ENCODE data around the gene NR5A2.

NR5A2 gene

DNA sequence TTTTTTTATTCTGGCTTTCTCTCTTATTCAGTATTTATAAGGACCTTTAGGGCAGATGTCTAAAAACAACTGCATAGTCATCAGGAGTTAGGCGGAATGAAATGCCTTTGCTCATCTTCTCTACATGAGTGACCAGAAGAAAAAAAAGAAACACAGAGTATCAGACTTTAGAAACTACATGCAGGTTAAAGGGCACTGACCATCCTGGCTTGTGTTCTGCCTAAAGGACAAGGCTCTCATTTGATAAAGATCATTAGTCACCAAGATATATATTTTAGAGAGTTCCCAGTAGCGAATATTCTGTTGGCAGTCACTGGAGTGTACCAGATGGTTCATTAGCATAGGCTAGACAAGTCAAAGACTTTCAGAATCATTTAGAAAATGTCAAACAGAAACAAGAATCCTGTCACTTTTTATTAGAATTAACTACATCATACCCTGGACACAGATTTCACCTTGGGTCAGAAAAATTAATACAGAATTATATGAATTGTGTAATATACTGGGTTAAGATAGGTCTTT is 145.6 kb downstream of the NR5A2 start:
- CTCF ChIA-PET = no interaction called here
- TF ChIP-seq TARDBP (IDR thresholded peaks at IDR 0.05) (no peak), LEF1 (IDR thresholded peaks at IDR 0.05; ENCODE audit: borderline replicate concordance) (no peak), CTBP1 (IDR thresholded peaks at IDR 0.05; ENCODE audit: borderline replicate concordance) (no peak), FOXA1 (IDR thresholded peaks at IDR 0.05) (no peak), ARNT (IDR thresholded peaks at IDR 0.05) (no peak), BHLHE40 (IDR thresholded peaks at IDR 0.05; ENCODE audit: borderline replicate concordance) (no peak), SP1 (IDR thresholded peaks at IDR 0.05) (no peak), ELF4 (IDR thresholded peaks at IDR 0.05) (no peak), ZNF384 (IDR thresholded peaks at IDR 0.05) (no peak), FOXM1 (IDR thresholded peaks at IDR 0.05; ENCODE audit: borderline replicate concordance) (no peak), L3MBTL2 (conservative IDR thresholded peaks at IDR 0.05) (no peak), NFRKB (IDR thresholded peaks at IDR 0.05) (no peak), HDGF (IDR thresholded peaks at IDR 0.05; ENCODE audit: borderline replicate concordance) (no peak)
- TF ChIP-seq, protein P1, sequence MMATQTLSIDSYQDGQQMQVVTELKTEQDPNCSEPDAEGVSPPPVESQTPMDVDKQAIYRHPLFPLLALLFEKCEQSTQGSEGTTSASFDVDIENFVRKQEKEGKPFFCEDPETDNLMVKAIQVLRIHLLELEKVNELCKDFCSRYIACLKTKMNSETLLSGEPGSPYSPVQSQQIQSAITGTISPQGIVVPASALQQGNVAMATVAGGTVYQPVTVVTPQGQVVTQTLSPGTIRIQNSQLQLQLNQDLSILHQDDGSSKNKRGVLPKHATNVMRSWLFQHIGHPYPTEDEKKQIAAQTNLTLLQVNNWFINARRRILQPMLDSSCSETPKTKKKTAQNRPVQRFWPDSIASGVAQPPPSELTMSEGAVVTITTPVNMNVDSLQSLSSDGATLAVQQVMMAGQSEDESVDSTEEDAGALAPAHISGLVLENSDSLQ (IDR thresholded peaks at IDR 0.05) = no peak
- DNase-seq (ENCODE audit: extremely low spot score) = no peak
- POLR2A ChIA-PET = no interaction called here

DNA sequence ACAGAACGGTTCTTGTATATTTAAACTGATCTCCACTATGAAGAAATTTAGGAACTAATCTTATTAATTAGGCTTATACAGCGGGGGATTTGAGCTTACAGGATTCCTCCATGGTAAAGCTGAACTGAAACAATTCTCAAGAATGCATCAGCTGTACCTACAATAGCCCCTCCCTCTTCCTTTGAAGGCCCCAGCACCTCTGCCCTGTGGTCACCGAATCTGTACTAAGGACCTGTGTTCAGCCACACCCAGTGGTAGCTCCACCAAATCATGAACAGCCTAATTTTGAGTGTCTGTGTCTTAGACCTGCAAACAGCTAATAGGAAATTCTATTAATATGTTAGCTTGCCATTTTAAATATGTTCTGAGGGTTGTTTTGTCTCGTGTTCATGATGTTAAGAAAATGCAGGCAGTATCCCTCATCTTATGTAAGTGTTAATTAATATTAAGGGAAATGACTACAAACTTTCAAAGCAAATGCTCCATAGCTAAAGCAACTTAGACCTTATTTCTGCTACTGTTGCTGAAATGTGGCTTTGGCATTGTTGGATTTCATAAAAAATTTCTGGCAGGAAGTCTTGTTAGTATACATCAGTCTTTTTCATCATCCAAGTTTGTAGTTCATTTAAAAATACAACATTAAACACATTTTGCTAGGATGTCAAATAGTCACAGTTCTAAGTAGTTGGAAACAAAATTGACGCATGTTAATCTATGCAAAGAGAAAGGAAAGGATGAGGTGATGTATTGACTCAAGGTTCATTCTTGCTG is 147.2 kb downstream of the NR5A2 start:
- ChIA-PET POLR2A (no interaction called here), CTCF (no interaction called here)
- DNase-seq (ENCODE audit: extremely low spot score) = no peak
- TF ChIP-seq, protein P1 (IDR thresholded peaks at IDR 0.05) = no peak
- TF ChIP-seq SP1 (IDR thresholded peaks at IDR 0.05) (no peak), TARDBP (IDR thresholded peaks at IDR 0.05) (no peak)

DNA sequence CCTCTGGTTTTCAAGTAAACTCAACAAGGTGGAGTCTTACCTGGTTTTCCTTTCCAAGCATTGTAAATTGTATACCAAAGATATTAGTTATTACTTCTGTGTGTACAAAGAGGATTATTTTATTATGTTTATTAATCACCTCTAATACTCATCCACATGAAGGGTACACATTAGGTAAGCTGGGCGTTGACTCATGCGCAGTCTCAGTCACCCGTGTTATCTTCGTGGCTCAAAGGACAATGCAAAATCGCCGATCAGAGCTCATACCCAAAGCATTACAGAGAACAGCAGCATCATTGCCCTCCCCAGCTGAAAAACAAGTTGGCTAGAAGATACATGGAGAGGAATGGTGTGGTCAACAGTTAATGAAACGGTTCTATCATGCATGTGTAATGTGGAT is 148.7 kb downstream of the NR5A2 start:
- DNase-seq (ENCODE audit: extremely low spot score) = no peak
- ChIA-PET CTCF (interaction anchor here (0.6 kb wide), 1 partner anchor 16 kb away, joined by 3 read pairs; no protein-coding TSS in a partner anchor), POLR2A (no interaction called here)
- TF ChIP-seq FOXK2 (IDR thresholded peaks at IDR 0.05) = no peak
- no peak for TF ChIP-seq ELF4 (IDR thresholded peaks at IDR 0.05)
- no peak for TF ChIP-seq HDGF (IDR thresholded peaks at IDR 0.05; ENCODE audit: borderline replicate concordance)
- no peak for TF ChIP-seq NFRKB (IDR thresholded peaks at IDR 0.05)
- TF ChIP-seq FOXA1 (IDR thresholded peaks at IDR 0.05) = no peak
- no peak for TF ChIP-seq TARDBP (IDR thresholded peaks at IDR 0.05)
- TF ChIP-seq BHLHE40 (IDR thresholded peaks at IDR 0.05; ENCODE audit: borderline replicate concordance) = no peak
- TF ChIP-seq L3MBTL2 (conservative IDR thresholded peaks at IDR 0.05) = no peak
- TF ChIP-seq LEF1 (IDR thresholded peaks at IDR 0.05; ENCODE audit: borderline replicate concordance) = no peak

DNA sequence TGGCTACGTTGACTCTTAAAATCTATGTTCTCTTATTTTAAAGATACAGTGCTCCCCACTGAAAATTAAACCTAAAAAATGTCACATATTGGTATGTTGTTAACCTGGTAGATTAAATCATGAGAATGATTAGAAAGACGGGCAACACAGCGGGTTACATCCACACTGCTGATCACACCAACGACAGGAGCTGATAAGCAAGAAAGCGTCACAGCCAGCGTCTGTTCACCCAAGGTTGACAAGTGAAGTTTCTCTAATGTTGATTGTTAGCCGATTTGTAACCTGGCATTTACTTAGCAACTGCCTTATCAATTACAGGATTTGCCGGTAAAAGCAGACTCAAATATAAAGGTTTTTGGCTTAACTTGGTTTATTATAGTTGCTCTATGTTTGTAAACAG is 149.3 kb downstream of the NR5A2 start:
- POLR2A ChIA-PET = no interaction called here
- DNase-seq (ENCODE audit: extremely low spot score) = no peak
- CTCF ChIA-PET = interaction anchor here (0.6 kb wide), 1 partner anchor 15 kb away, joined by 3 read pairs; no protein-coding TSS in a partner anchor
- TF ChIP-seq LEF1 (IDR thresholded peaks at IDR 0.05; ENCODE audit: borderline replicate concordance) = no peak
- TF ChIP-seq ELF4 (IDR thresholded peaks at IDR 0.05) = no peak
- TF ChIP-seq ZNF384 (IDR thresholded peaks at IDR 0.05) = no peak
- no peak for TF ChIP-seq SUZ12 (IDR thresholded peaks at IDR 0.05)
- no peak for TF ChIP-seq BHLHE40 (IDR thresholded peaks at IDR 0.05; ENCODE audit: borderline replicate concordance)

DNA sequence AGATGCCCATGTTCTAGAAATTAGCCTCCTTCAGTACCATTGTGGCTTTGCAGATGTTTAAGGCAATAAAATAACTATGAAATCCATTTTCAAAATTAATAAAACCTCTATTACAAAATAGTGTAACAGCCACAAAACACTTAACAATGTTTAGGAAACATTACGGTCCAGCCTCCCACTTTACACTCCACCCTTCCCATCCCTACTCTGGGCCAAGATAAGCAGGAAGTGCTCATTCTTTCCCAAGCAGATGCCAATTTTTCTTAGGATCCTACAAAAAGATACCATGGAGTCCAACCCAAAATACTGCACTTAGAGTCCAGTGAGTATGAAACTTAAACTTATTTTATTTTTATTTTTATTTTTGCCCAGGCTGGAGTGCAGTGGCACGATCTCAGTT is 150.8 kb downstream of the NR5A2 start:
- POLR2A ChIA-PET = no interaction called here
- no peak for TF ChIP-seq ZNF384 (IDR thresholded peaks at IDR 0.05)
- no peak for TF ChIP-seq ELF4 (IDR thresholded peaks at IDR 0.05)
- no peak for TF ChIP-seq L3MBTL2 (conservative IDR thresholded peaks at IDR 0.05)
- no peak for TF ChIP-seq TARDBP (IDR thresholded peaks at IDR 0.05)
- TF ChIP-seq HDGF (IDR thresholded peaks at IDR 0.05; ENCODE audit: borderline replicate concordance) = no peak
- CTCF ChIA-PET = no interaction called here
- DNase-seq (ENCODE audit: extremely low spot score) = no peak

DNA sequence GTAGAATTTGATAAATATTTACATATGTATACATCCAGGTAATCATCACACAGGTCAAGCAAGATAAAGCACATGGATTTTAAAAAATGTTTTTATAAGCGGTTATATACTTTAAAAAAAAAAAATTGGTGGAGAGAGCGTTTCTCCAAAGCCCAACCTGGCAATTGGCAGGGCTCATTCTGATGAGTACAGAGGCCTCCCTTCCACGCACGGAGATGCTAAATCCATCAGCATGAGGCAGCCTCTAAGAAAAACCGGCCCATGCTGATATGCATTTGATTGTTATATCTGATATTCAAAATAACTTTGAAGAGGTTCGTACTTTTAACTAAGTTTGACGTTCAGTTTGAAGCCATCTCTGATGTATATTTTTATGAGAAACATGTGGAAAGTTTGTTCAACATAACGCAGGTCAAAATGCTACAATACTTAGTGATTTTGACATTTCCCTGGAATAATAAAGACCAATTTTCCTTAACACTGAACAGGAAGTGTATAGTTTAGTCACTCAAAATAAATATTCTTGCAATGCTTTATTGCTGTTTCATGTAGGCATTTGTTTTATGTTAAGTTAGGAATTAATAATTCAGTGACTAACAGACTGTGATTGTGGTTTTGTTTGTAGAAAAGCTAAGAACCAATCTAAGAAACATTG is 151.7 kb downstream of the NR5A2 start:
- CTCF ChIA-PET = no interaction called here
- TF ChIP-seq, protein P1 (IDR thresholded peaks at IDR 0.05) = no peak
- TF ChIP-seq SP1 (IDR thresholded peaks at IDR 0.05) = no peak
- TF ChIP-seq BHLHE40 (IDR thresholded peaks at IDR 0.05; ENCODE audit: borderline replicate concordance) = no peak
- no peak for TF ChIP-seq LEF1 (IDR thresholded peaks at IDR 0.05; ENCODE audit: borderline replicate concordance)
- no peak for TF ChIP-seq NFRKB (IDR thresholded peaks at IDR 0.05)
- no peak for TF ChIP-seq SUZ12 (IDR thresholded peaks at IDR 0.05)
- TF ChIP-seq CTBP1 (IDR thresholded peaks at IDR 0.05; ENCODE audit: borderline replicate concordance) = no peak
- no peak for TF ChIP-seq ARNT (IDR thresholded peaks at IDR 0.05)
- TF ChIP-seq ELF4 (IDR thresholded peaks at IDR 0.05) = no peak
- TF ChIP-seq FOXM1 (IDR thresholded peaks at IDR 0.05; ENCODE audit: borderline replicate concordance) = no peak
- no peak for TF ChIP-seq L3MBTL2 (conservative IDR thresholded peaks at IDR 0.05)
- no peak for TF ChIP-seq FOXA1 (IDR thresholded peaks at IDR 0.05)
- no peak for TF ChIP-seq FOXK2 (IDR thresholded peaks at IDR 0.05)
- TF ChIP-seq HDGF (IDR thresholded peaks at IDR 0.05; ENCODE audit: borderline replicate concordance) = no peak
- no peak for DNase-seq (ENCODE audit: extremely low spot score)
- POLR2A ChIA-PET = no interaction called here

Measured in HEK293T (cell line).